Measurements from ENCODE around the gene LAIR2. TPM values are rescaled to one million over a fixed set of nuclear protein-coding genes. Genes with fewer than 3 reads are reported as not detected.

LAIR2 gene
- polyA plus RNA-seq, 2 donors: 0.08 TPM; not detected in 1

GRCh38 chr19:54526972-54527371 is 24.3 kb downstream of the LAIR2 start:
- no peaks in the 10 kb centered on the region for H3K36me3 ChIP-seq (ENCODE audit: control insufficient read depth in 2 of 2, insufficient read depth in 2 of 2, low read length in 1 of 2)
- H3K27me3 ChIP-seq (ENCODE audit: control insufficient read depth in 1 of 2, insufficient read depth in 2 of 2, low read length in 2 of 2): no peaks in the 10 kb centered on the region
- no peak overlapping the region for H3K27ac ChIP-seq (ENCODE audit: low read depth in 2 of 2, low read length in 1 of 2)
- 91 to 92% methylated on average over 26 of the region's 26 CpGs for WGBS, 2 donors
- no peaks in the 10 kb centered on the region for H3K9me3 ChIP-seq (ENCODE audit: control insufficient read depth in 2 of 2, insufficient read depth in 1 of 2, low read depth in 1 of 2, low read length in 1 of 2)
- H3K4me3 ChIP-seq (ENCODE audit: low read depth in 1 of 2, low read length in 2 of 2): no peak overlapping the region
- no peaks in the 10 kb centered on the region for H3K4me1 ChIP-seq (ENCODE audit: control insufficient read depth in 2 of 2, insufficient read depth in 2 of 2, low read length in 1 of 2)

DNA sequence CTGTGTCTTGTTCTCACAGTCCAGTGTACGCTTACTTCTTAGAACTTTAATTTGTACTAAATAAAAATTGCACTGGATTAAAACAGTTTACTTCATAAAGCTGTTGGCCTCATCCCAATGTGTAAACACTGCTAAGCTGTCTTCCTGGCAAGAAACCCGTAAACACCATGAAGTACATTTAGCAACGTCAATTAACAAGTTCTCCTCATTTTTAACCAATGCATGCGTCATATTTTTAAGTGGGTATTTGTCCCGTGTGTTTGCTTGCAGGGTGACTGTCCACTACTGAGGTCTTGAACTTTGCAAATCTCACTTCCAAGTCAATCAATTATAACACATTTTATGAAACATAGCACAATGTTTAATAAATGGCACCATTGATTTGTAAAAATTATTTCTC is 28.2 kb downstream of the LAIR2 start:
- Histone ChIP-seq H3K4me3 (ENCODE audit: low read depth in 1 of 2, low read length in 2 of 2) (no peak overlapping the region), H3K36me3 (ENCODE audit: control insufficient read depth in 2 of 2, insufficient read depth in 2 of 2, low read length in 1 of 2) (no peaks in the 10 kb centered on the region), H3K9me3 (ENCODE audit: control insufficient read depth in 2 of 2, insufficient read depth in 1 of 2, low read depth in 1 of 2, low read length in 1 of 2) (no peaks in the 10 kb centered on the region), H3K27ac (ENCODE audit: low read depth in 2 of 2, low read length in 1 of 2) (no peak overlapping the region), H3K27me3 (ENCODE audit: control insufficient read depth in 1 of 2, insufficient read depth in 2 of 2, low read length in 2 of 2) (no peaks in the 10 kb centered on the region), H3K4me1 (ENCODE audit: control insufficient read depth in 2 of 2, insufficient read depth in 2 of 2, low read length in 1 of 2) (no peaks in the 10 kb centered on the region)
- 53 to 57% methylated on average over 5 of the region's 5 CpGs for WGBS, 2 donors

- Histone ChIP-seq H3K36me3 (ENCODE audit: control insufficient read depth in 2 of 2, insufficient read depth in 2 of 2, low read length in 1 of 2) (no peaks in the 10 kb centered on the region), H3K9me3 (ENCODE audit: control insufficient read depth in 2 of 2, insufficient read depth in 1 of 2, low read depth in 1 of 2, low read length in 1 of 2) (no peaks in the 10 kb centered on the region), H3K4me1 (ENCODE audit: control insufficient read depth in 2 of 2, insufficient read depth in 2 of 2, low read length in 1 of 2) (no peaks in the 10 kb centered on the region), H3K27me3 (ENCODE audit: control insufficient read depth in 1 of 2, insufficient read depth in 2 of 2, low read length in 2 of 2) (no peaks in the 10 kb centered on the region), H3K27ac (ENCODE audit: low read depth in 2 of 2, low read length in 1 of 2) (no peak overlapping the region), H3K4me3 (ENCODE audit: low read depth in 1 of 2, low read length in 2 of 2) (no peak overlapping the region)
- WGBS, 2 donors: 69 to 70% methylated on average over 4 of the region's 4 CpGs
These were observed 29.9 kb downstream of the LAIR2 start for GRCh38 chr19:54532528-54532927.

GRCh38 chr19:54533476-54533875 is 30.8 kb downstream of the LAIR2 start:
- Histone ChIP-seq H3K9me3 (ENCODE audit: control insufficient read depth in 2 of 2, insufficient read depth in 1 of 2, low read depth in 1 of 2, low read length in 1 of 2) (no peaks in the 10 kb centered on the region), H3K4me3 (ENCODE audit: low read depth in 1 of 2, low read length in 2 of 2) (no peak overlapping the region), H3K27me3 (ENCODE audit: control insufficient read depth in 1 of 2, insufficient read depth in 2 of 2, low read length in 2 of 2) (no peaks in the 10 kb centered on the region), H3K4me1 (ENCODE audit: control insufficient read depth in 2 of 2, insufficient read depth in 2 of 2, low read length in 1 of 2) (no peaks in the 10 kb centered on the region), H3K27ac (ENCODE audit: low read depth in 2 of 2, low read length in 1 of 2) (no peak overlapping the region), H3K36me3 (ENCODE audit: control insufficient read depth in 2 of 2, insufficient read depth in 2 of 2, low read length in 1 of 2) (no peaks in the 10 kb centered on the region)
- WGBS, 2 donors: 80 to 83% methylated on average over 8 of the region's 8 CpGs

GRCh38 chr19:54534156-54534555 is 31.5 kb downstream of the LAIR2 start:
- H3K36me3 ChIP-seq (ENCODE audit: control insufficient read depth in 2 of 2, insufficient read depth in 2 of 2, low read length in 1 of 2): no peaks in the 10 kb centered on the region
- H3K4me3 ChIP-seq (ENCODE audit: low read depth in 1 of 2, low read length in 2 of 2): no peak overlapping the region
- WGBS, 2 donors: 64 to 66% methylated on average over 8 of the region's 8 CpGs
- H3K27me3 ChIP-seq (ENCODE audit: control insufficient read depth in 1 of 2, insufficient read depth in 2 of 2, low read length in 2 of 2): no peaks in the 10 kb centered on the region
- no peaks in the 10 kb centered on the region for H3K4me1 ChIP-seq (ENCODE audit: control insufficient read depth in 2 of 2, insufficient read depth in 2 of 2, low read length in 1 of 2)
- no peak overlapping the region for H3K27ac ChIP-seq (ENCODE audit: low read depth in 2 of 2, low read length in 1 of 2)
- no peaks in the 10 kb centered on the region for H3K9me3 ChIP-seq (ENCODE audit: control insufficient read depth in 2 of 2, insufficient read depth in 1 of 2, low read depth in 1 of 2, low read length in 1 of 2)

GRCh38 chr19:54535601-54536000 is 33.0 kb downstream of the LAIR2 start:
- no peaks in the 10 kb centered on the region for H3K9me3 ChIP-seq (ENCODE audit: control insufficient read depth in 2 of 2, insufficient read depth in 1 of 2, low read depth in 1 of 2, low read length in 1 of 2)
- H3K36me3 ChIP-seq (ENCODE audit: control insufficient read depth in 2 of 2, insufficient read depth in 2 of 2, low read length in 1 of 2): no peaks in the 10 kb centered on the region
- H3K4me1 ChIP-seq (ENCODE audit: control insufficient read depth in 2 of 2, insufficient read depth in 2 of 2, low read length in 1 of 2): no peaks in the 10 kb centered on the region
- WGBS, 2 donors: 84 to 88% methylated on average over 9 of the region's 9 CpGs
- no peak overlapping the region for H3K4me3 ChIP-seq (ENCODE audit: low read depth in 1 of 2, low read length in 2 of 2)
- no peak overlapping the region for H3K27ac ChIP-seq (ENCODE audit: low read depth in 2 of 2, low read length in 1 of 2)
- no peaks in the 10 kb centered on the region for H3K27me3 ChIP-seq (ENCODE audit: control insufficient read depth in 1 of 2, insufficient read depth in 2 of 2, low read length in 2 of 2)

- H3K9me3 ChIP-seq (ENCODE audit: control insufficient read depth in 2 of 2, insufficient read depth in 1 of 2, low read depth in 1 of 2, low read length in 1 of 2): no peaks in the 10 kb centered on the region
- H3K27me3 ChIP-seq (ENCODE audit: control insufficient read depth in 1 of 2, insufficient read depth in 2 of 2, low read length in 2 of 2): no peaks in the 10 kb centered on the region
- WGBS, 2 donors: 81 to 82% methylated on average over 9 of the region's 9 CpGs
- H3K4me3 ChIP-seq (ENCODE audit: low read depth in 1 of 2, low read length in 2 of 2): no peak overlapping the region
- no peaks in the 10 kb centered on the region for H3K4me1 ChIP-seq (ENCODE audit: control insufficient read depth in 2 of 2, insufficient read depth in 2 of 2, low read length in 1 of 2)
- H3K36me3 ChIP-seq (ENCODE audit: control insufficient read depth in 2 of 2, insufficient read depth in 2 of 2, low read length in 1 of 2): no peaks in the 10 kb centered on the region
- H3K27ac ChIP-seq (ENCODE audit: low read depth in 2 of 2, low read length in 1 of 2): no peak overlapping the region
These were observed 34.3 kb downstream of the LAIR2 start for GRCh38 chr19:54536956-54537355.

DNA sequence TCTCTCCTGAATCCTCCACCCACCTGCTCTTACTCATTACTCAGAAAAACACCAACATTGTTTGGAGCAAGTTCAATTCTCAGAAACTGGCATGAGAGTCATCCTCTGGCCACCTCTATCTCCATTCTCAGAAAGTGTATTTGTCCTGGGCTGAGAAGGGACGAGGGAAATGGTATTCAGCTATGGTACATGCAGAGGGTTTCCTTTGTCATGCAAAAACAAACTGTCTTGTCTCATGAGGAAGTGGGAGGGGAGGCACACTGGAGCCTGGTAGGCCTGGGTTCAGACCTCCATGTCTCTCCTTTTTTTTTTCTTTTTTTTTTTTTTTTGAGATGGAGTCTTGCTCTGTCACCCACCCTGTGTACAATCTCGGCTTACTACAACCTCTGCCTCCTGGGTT is 39.1 kb downstream of the LAIR2 start:
- H3K36me3 ChIP-seq (ENCODE audit: control insufficient read depth in 2 of 2, insufficient read depth in 2 of 2, low read length in 1 of 2): no peaks in the 10 kb centered on the region
- H3K27me3 ChIP-seq (ENCODE audit: control insufficient read depth in 1 of 2, insufficient read depth in 2 of 2, low read length in 2 of 2): no peaks in the 10 kb centered on the region
- no peaks in the 10 kb centered on the region for H3K9me3 ChIP-seq (ENCODE audit: control insufficient read depth in 2 of 2, insufficient read depth in 1 of 2, low read depth in 1 of 2, low read length in 1 of 2)
- 44 to 45% methylated on average over 2 of the region's 2 CpGs for WGBS, 2 donors
- H3K4me1 ChIP-seq (ENCODE audit: control insufficient read depth in 2 of 2, insufficient read depth in 2 of 2, low read length in 1 of 2): no peaks in the 10 kb centered on the region
- H3K4me3 ChIP-seq (ENCODE audit: low read depth in 1 of 2, low read length in 2 of 2): no peak overlapping the region
- no peak overlapping the region for H3K27ac ChIP-seq (ENCODE audit: low read depth in 2 of 2, low read length in 1 of 2)

- no peaks in the 10 kb centered on the region for H3K27me3 ChIP-seq (ENCODE audit: control insufficient read depth in 1 of 2, insufficient read depth in 2 of 2, low read length in 2 of 2)
- H3K36me3 ChIP-seq (ENCODE audit: control insufficient read depth in 2 of 2, insufficient read depth in 2 of 2, low read length in 1 of 2): no peaks in the 10 kb centered on the region
- no peak overlapping the region for H3K4me3 ChIP-seq (ENCODE audit: low read depth in 1 of 2, low read length in 2 of 2)
- peaks cover 0 to 5% of the 10 kb centered on the region in 2 donors for H3K9me3 ChIP-seq (ENCODE audit: control insufficient read depth in 2 of 2, insufficient read depth in 1 of 2, low read depth in 1 of 2, low read length in 1 of 2)
- 87 to 89% methylated on average over 16 of the region's 16 CpGs for WGBS, 2 donors
- no peaks in the 10 kb centered on the region for H3K4me1 ChIP-seq (ENCODE audit: control insufficient read depth in 2 of 2, insufficient read depth in 2 of 2, low read length in 1 of 2)
- H3K27ac ChIP-seq (ENCODE audit: low read depth in 2 of 2, low read length in 1 of 2): no peak overlapping the region
These were observed 46.2 kb downstream of the LAIR2 start for GRCh38 chr19:54548806-54549205.

- Histone ChIP-seq H3K27me3 (ENCODE audit: control insufficient read depth in 1 of 2, insufficient read depth in 2 of 2, low read length in 2 of 2) (no peaks in the 10 kb centered on the region), H3K4me1 (ENCODE audit: control insufficient read depth in 2 of 2, insufficient read depth in 2 of 2, low read length in 1 of 2) (no peaks in the 10 kb centered on the region), H3K4me3 (ENCODE audit: low read depth in 1 of 2, low read length in 2 of 2) (no peak overlapping the region), H3K36me3 (ENCODE audit: control insufficient read depth in 2 of 2, insufficient read depth in 2 of 2, low read length in 1 of 2) (no peaks in the 10 kb centered on the region), H3K27ac (ENCODE audit: low read depth in 2 of 2, low read length in 1 of 2) (no peak overlapping the region), H3K9me3 (ENCODE audit: control insufficient read depth in 2 of 2, insufficient read depth in 1 of 2, low read depth in 1 of 2, low read length in 1 of 2) (peaks cover 0 to 5% of the 10 kb centered on the region in 2 donors)
- WGBS, 2 donors: 80 to 84% methylated on average over 12 to 14 of the region's 14 CpGs
These were observed 46.6 kb downstream of the LAIR2 start for GRCh38 chr19:54549224-54549623.
